Caco-2 (cell line): ENCODE data around the gene SLIT2. TPM values are rescaled to one million over a fixed set of nuclear protein-coding genes. Genes with fewer than 3 reads are reported as not detected.

ENCODE experiments used
- BruUV-seq: library from RNA; stranded (reverse); fragments of 400-500 nt; replicated peaks from 2 replicates; lab custom pipeline; 2021; lab: Mats Ljungman, UMichigan
- CTCF ChIA-PET: fragments of 300-600 bp; sonication (Branson Sonifier 250); formaldehyde crosslinking; loops from one replicate; lab custom pipeline; 2022; ENCODE audit warnings: antibody characterized with exemption; lab: Charles Lee
- POLR2A ChIA-PET: fragments of 300-600 bp; sonication (Branson Sonifier 250); formaldehyde crosslinking; loops from one replicate; lab custom pipeline; 2022; ENCODE audit warnings: antibody characterized with exemption; lab: Charles Lee
- DNase-seq, 2 experiments: peaks; one replicate each; pipeline versions ENCODE4 v3.0.0 to v3.0.0-alpha.2; 2020 to 2022
- H3K27me3 ChIP-seq: replicated peaks from 2 replicates; pipeline ENCODE4 v1.6.0; 2011; ENCODE audit warnings: low read length; ENCODE audit not compliant: control insufficient read depth, insufficient read depth
- H3K36me3 ChIP-seq: 2 replicates; pipeline ENCODE4 v1.5.1; 2011; ENCODE audit warnings: low read length; ENCODE audit not compliant: control insufficient read depth, insufficient read depth
- H3K4me1 ChIP-seq: fragments of 250-450 bp; sonication (Bioruptor Pico); 2 replicates; pipeline ENCODE4 v1.5.1; 2020; ENCODE audit warnings: mild to moderate bottlenecking
- H3K4me3 ChIP-seq: 2 replicates; pipeline ENCODE4 v1.5.1; 2011; ENCODE audit warnings: low read depth, mild to moderate bottlenecking, control low read depth, low read length
- H3K9me3 ChIP-seq: fragments of 250-450 bp; sonication (Bioruptor Pico); 2 replicates; pipeline ENCODE4 v1.5.1; 2020; ENCODE audit warnings: mild to moderate bottlenecking, moderate library complexity
- H3K27ac Mint-ChIP-seq: one replicate; pipeline ENCODE4 v1.8.0; 2022; ENCODE audit warnings: mixed read lengths; ENCODE audit not compliant: unreplicated experiment
- H3K27me3 Mint-ChIP-seq: one replicate; pipeline ENCODE4 v1.8.0; 2022; ENCODE audit warnings: mixed read lengths; ENCODE audit not compliant: insufficient read depth, unreplicated experiment
- H3K36me3 Mint-ChIP-seq: one replicate; pipeline ENCODE4 v1.8.0; 2022; ENCODE audit warnings: mild to moderate bottlenecking, mixed read lengths; ENCODE audit not compliant: insufficient read depth, unreplicated experiment
- H3K4me1 Mint-ChIP-seq: one replicate; pipeline ENCODE4 v1.8.0; 2022; ENCODE audit warnings: low read depth, mixed read lengths; ENCODE audit not compliant: unreplicated experiment
- H3K4me3 Mint-ChIP-seq: one replicate; pipeline ENCODE4 v1.8.0; 2022; ENCODE audit warnings: mild to moderate bottlenecking, moderate library complexity, mixed read lengths; ENCODE audit not compliant: unreplicated experiment
- H3K9me3 Mint-ChIP-seq: one replicate; pipeline ENCODE4 v1.8.0; 2022; ENCODE audit warnings: mixed read lengths; ENCODE audit not compliant: unreplicated experiment
- CTCF ChIP-seq, 2 experiments: fragments of 200-600 bp in 1 of 2; IDR thresholded peaks; 1 replicate in 1 of 2; 2 replicates in 1 of 2; pipeline versions ENCODE4 v1.5.1 to v1.8.0; 2011 to 2022; ENCODE audit warnings: antibody characterized with exemption in 1 of 2, control low read depth in 1 of 2, inconsistent platforms in 1 of 2, low read depth in 1 of 2, low read length in 1 of 2, mild to moderate bottlenecking in 1 of 2, moderate library complexity in 1 of 2; ENCODE audit not compliant: insufficient read depth in 1 of 2, severe bottlenecking in 1 of 2, unreplicated experiment in 1 of 2
- intact Hi-C: fragments of 100-400 bp; cut with micrococcal nuclease; formaldehyde crosslinking; loops from one replicate; pipeline ENCODE4 v1.10.0; 2022; ENCODE audit not compliant: unreplicated experiment
- total RNA-seq: library from RNA; stranded (reverse); gene quantifications from 2 replicates; pipeline ENCODE4 v1.2.3, GENCODE V29; 2022

Gene SLIT2
- total RNA-seq, 1 experiment from 2014 or later = 0.68 TPM

GRCh38 chr4:20251031-20251795 is 492 bp upstream of the SLIT2 start:
- no peak for TF ChIP-seq CTCF (IDR thresholded peaks at IDR 0.05; ENCODE audit: insufficient read depth in 1 of 2, low read depth in 1 of 2, low read length in 1 of 2, severe bottlenecking in 1 of 2, unreplicated experiment in 1 of 2)
- intact Hi-C loops = no loop called here
- POLR2A ChIA-PET = no interaction called here
- no peaks in the 10 kb centered on the region; the same call in 1 of the 2 replicates for H3K27me3 ChIP-seq
- H3K27me3 Mint-ChIP-seq = peaks cover 15% of the 10 kb centered on the region
- DNase-seq = no peak
- H3K36me3 Mint-ChIP-seq = peaks cover 6% of the 10 kb centered on the region
- BruUV-seq = no TSS peak
- peak overlapping the region; percentile 46 for H3K4me3 ChIP-seq
- no peaks in the 10 kb centered on the region for H3K9me3 ChIP-seq
- H3K4me3 Mint-ChIP-seq = peak overlapping the region; percentile 72
- H3K4me1 Mint-ChIP-seq = no peaks in the 10 kb centered on the region
- CTCF ChIA-PET = no interaction called here
- H3K27ac Mint-ChIP-seq = no peak overlapping the region
- H3K36me3 ChIP-seq = no peaks in the 10 kb centered on the region
- no peaks in the 10 kb centered on the region for H3K4me1 ChIP-seq
- H3K9me3 Mint-ChIP-seq = no peaks in the 10 kb centered on the region

- Mint-ChIP-seq H3K4me3 (peak overlapping the region; percentile 72), H3K36me3 (peaks cover 6% of the 10 kb centered on the region), H3K27me3 (peaks cover 12% of the 10 kb centered on the region), H3K9me3 (no peaks in the 10 kb centered on the region), H3K27ac (no peak overlapping the region), H3K4me1 (no peaks in the 10 kb centered on the region)
- no TSS peak for BruUV-seq
- Histone ChIP-seq H3K27me3 (no peaks in the 10 kb centered on the region; the same call in 1 of the 2 replicates), H3K9me3 (no peaks in the 10 kb centered on the region), H3K4me3 (peak overlapping the region; percentile 46), H3K4me1 (no peaks in the 10 kb centered on the region), H3K36me3 (no peaks in the 10 kb centered on the region)
- CTCF ChIA-PET = no interaction called here
- no peak for TF ChIP-seq CTCF (IDR thresholded peaks at IDR 0.05; ENCODE audit: insufficient read depth in 1 of 2, low read depth in 1 of 2, low read length in 1 of 2, severe bottlenecking in 1 of 2, unreplicated experiment in 1 of 2)
- DNase-seq = no peak
- intact Hi-C loops = no loop called here
- POLR2A ChIA-PET = no interaction called here
Observed at GRCh38 chr4:20252656-20253282, 1.1 kb downstream of the SLIT2 start.

GRCh38 chr4:20253283-20253734 is 1.6 kb downstream of the SLIT2 start:
- H3K27me3 Mint-ChIP-seq = peaks cover 12% of the 10 kb centered on the region
- peak overlapping the region; percentile 72 for H3K4me3 Mint-ChIP-seq
- H3K9me3 Mint-ChIP-seq = no peaks in the 10 kb centered on the region
- BruUV-seq = no TSS peak
- Histone ChIP-seq H3K4me3 (no peak overlapping the region), H3K36me3 (no peaks in the 10 kb centered on the region), H3K27me3 (no peaks in the 10 kb centered on the region; the same call in 1 of the 2 replicates), H3K9me3 (no peaks in the 10 kb centered on the region), H3K4me1 (no peaks in the 10 kb centered on the region)
- CTCF ChIA-PET = no interaction called here
- intact Hi-C loops = no loop called here
- H3K27ac Mint-ChIP-seq = no peak overlapping the region
- H3K4me1 Mint-ChIP-seq = no peaks in the 10 kb centered on the region
- peaks cover 6% of the 10 kb centered on the region for H3K36me3 Mint-ChIP-seq
- POLR2A ChIA-PET = no interaction called here
- no peak for DNase-seq
- TF ChIP-seq CTCF (IDR thresholded peaks at IDR 0.05; ENCODE audit: insufficient read depth in 1 of 2, low read depth in 1 of 2, low read length in 1 of 2, severe bottlenecking in 1 of 2, unreplicated experiment in 1 of 2) = no peak
